GM12878 (cell line): Measurements from ENCODE around the gene CTSL. TPM values are rescaled to one million over a fixed set of nuclear protein-coding genes. Genes with fewer than 3 reads are reported as not detected.

ENCODE experiments used
- ATAC-seq: fragments of 200-7000 bp; cut with Tn5 transposase; 3 replicates; pipeline ENCODE4 v1.9.1; 2020; ENCODE audit warnings: mild to moderate bottlenecking, moderate library complexity
- BruUV-seq: library from RNA; stranded (reverse); fragments of 400-500 nt; replicated peaks from 2 replicates; lab custom pipeline; 2021; lab: Mats Ljungman, UMichigan
- CTCF ChIA-PET: fragments of 300-600 bp; sonication (Branson Sonifier 250); formaldehyde crosslinking; extraction: SDS; loops from one replicate; lab custom pipeline; 2021; ENCODE audit warnings: inconsistent platforms; lab: Yijun Ruan, JAX
- POLR2A ChIA-PET: fragments of 350-600 bp; formaldehyde crosslinking; extraction: SDS; loops from one replicate; lab custom pipeline; 2021; ENCODE audit warnings: inconsistent platforms; lab: Charles Lee
- RAD21 ChIA-PET: fragments of 300-600 bp; sonication (Branson Sonifier 250); formaldehyde crosslinking; loops from one replicate; lab custom pipeline; 2023; ENCODE audit warnings: antibody characterized with exemption; ENCODE audit not compliant: unreplicated experiment; lab: Charles Lee
- SMC1A ChIA-PET: fragments of 300-600 bp; sonication (Branson Sonifier 250); formaldehyde crosslinking; loops from one replicate; lab custom pipeline; 2023; ENCODE audit not compliant: unreplicated experiment, uncharacterized antibody; lab: Charles Lee
- DNase-seq: peaks from one replicate; pipeline ENCODE4 v3.0.0-alpha.2; 2011; ENCODE audit warnings: low read depth, low spot score
- FAIRE-seq: peaks from 3 replicates; lab custom pipeline; 2011; peaks lifted over from hg19 to GRCh38; lab: Jason Lieb, UNC
- H2AFZ ChIP-seq: 2 replicates; pipeline ENCODE4 v1.6.0; 2011; ENCODE audit warnings: low read depth, low read length, control low read depth; ENCODE audit not compliant: control insufficient read depth
- H3K27ac ChIP-seq: 2 replicates; pipeline ENCODE4 v1.5.1; 2011; ENCODE audit warnings: control low read depth; ENCODE audit not compliant: control insufficient read depth, insufficient read depth
- H3K27me3 ChIP-seq, 2 experiments: replicated peaks in 1 of 2; 2 replicates each; pipeline versions ENCODE4 v1.6.0 to v1.6.1; 2011; ENCODE audit warnings: low read length in 1 of 2; ENCODE audit not compliant: control insufficient read depth in 2 of 2, insufficient read depth in 2 of 2
- H3K36me3 ChIP-seq, 2 experiments: 2 replicates each; pipeline ENCODE4 v1.5.1; 2011; ENCODE audit warnings: low read length in 1 of 2; ENCODE audit not compliant: control insufficient read depth in 2 of 2, insufficient read depth in 2 of 2
- H3K4me1 ChIP-seq: 2 replicates; pipeline ENCODE4 v1.6.1; 2011; ENCODE audit warnings: mild to moderate bottlenecking, low read length, moderate library complexity, mixed read lengths; ENCODE audit not compliant: control insufficient read depth, insufficient read depth
- H3K4me2 ChIP-seq: 2 replicates; pipeline ENCODE4 v1.6.0; 2011; ENCODE audit warnings: control low read depth; ENCODE audit not compliant: control insufficient read depth, insufficient read depth
- H3K4me3 ChIP-seq: fragments of 200-600 bp; sonication (generic); 2 replicates; pipeline ENCODE4 v1.5.1; 2016
- H3K79me2 ChIP-seq: 2 replicates; pipeline ENCODE4 v1.6.0; 2011; ENCODE audit warnings: low read length; ENCODE audit not compliant: control insufficient read depth, insufficient read depth
- H3K9ac ChIP-seq: 2 replicates; pipeline ENCODE4 v1.8.0; 2011; ENCODE audit warnings: low read length, control low read depth, mixed read lengths; ENCODE audit not compliant: control insufficient read depth, insufficient read depth
- H3K9me3 ChIP-seq: replicated peaks from 3 replicates; pipeline ENCODE4 v1.5.1; 2011; ENCODE audit warnings: mild to moderate bottlenecking, low read length; ENCODE audit not compliant: control insufficient read depth, insufficient read depth
- H4K20me1 ChIP-seq: 2 replicates; pipeline ENCODE4 v1.6.0; 2011; ENCODE audit not compliant: control insufficient read depth, insufficient read depth
- EED ChIP-seq: sonication (generic); IDR thresholded peaks from 2 replicates; pipeline ENCODE4 v1.6.1; 2016; ENCODE audit warnings: antibody characterized with exemption, low read depth
- ELK1 ChIP-seq: IDR thresholded peaks from 2 replicates; pipeline ENCODE4 v1.6.1; 2012; ENCODE audit warnings: low read depth, low read length, improper control_type of control experiment
- IKZF2 ChIP-seq, 2 experiments: fragments of 450-650 bp; IDR thresholded peaks; 2 replicates each; pipeline ENCODE4 v1.6.1; 2017; ENCODE audit warnings: mild to moderate bottlenecking in 2 of 2, moderate library complexity in 2 of 2
- MEF2A ChIP-seq: IDR thresholded peaks from 2 replicates; pipeline ENCODE4 v1.6.1; 2011; ENCODE audit warnings: low read depth, mild to moderate bottlenecking, low read length, moderate library complexity; ENCODE audit not compliant: insufficient read depth
- NFXL1 ChIP-seq: fragments of 450-650 bp; IDR thresholded peaks from 2 replicates; pipeline ENCODE4 v1.6.1; 2017; ENCODE audit warnings: antibody characterized with exemption, mild to moderate bottlenecking, borderline replicate concordance
- NRF1 ChIP-seq: conservative IDR thresholded peaks from 2 replicates; pipeline ENCODE4 v1.6.1; 2011; ENCODE audit warnings: mild to moderate bottlenecking, low read depth, low read length, improper control_type of control experiment
- RFX5 ChIP-seq: IDR thresholded peaks from 2 replicates; pipeline ENCODE4 v1.6.1; 2011; ENCODE audit warnings: low read depth, low read length, improper control_type of control experiment
- RUNX3 ChIP-seq: IDR thresholded peaks from 2 replicates; pipeline ENCODE4 v1.6.1; 2012; ENCODE audit warnings: low read length, inconsistent platforms
- SPI1 ChIP-seq: IDR thresholded peaks from 2 replicates; pipeline ENCODE4 v1.6.1; 2011; ENCODE audit warnings: low read depth, mild to moderate bottlenecking, low read length, moderate library complexity, borderline replicate concordance; ENCODE audit not compliant: insufficient read depth
- ZNF592 ChIP-seq: fragments of 450-650 bp; IDR thresholded peaks from 2 replicates; pipeline ENCODE4 v1.6.1; 2017; ENCODE audit warnings: mild to moderate bottlenecking, moderate library complexity
- WGBS: methylation state at CpG from one replicate; pipeline ENCODE4 v1.1.6; 2016; ENCODE audit warnings: low lambda C conversion rate; ENCODE audit not compliant: insufficient replicate concordance, insufficient coverage; ENCODE audit errors: missing lambda C conversion rate; 5-methylcytosine and 5-hydroxymethylcytosine counted together
- in situ Hi-C: fragments of 300-500 bp; cut with MboI; formaldehyde crosslinking; loops from 9 replicates; pipeline ENCODE4 v1.14.3; 2018; ENCODE audit warnings: mixed read lengths
- intact Hi-C: fragments of 100-400 bp; cut with micrococcal nuclease; formaldehyde crosslinking; loops from one replicate; pipeline ENCODE4 v1.14.2; 2022; ENCODE audit not compliant: unreplicated experiment
- polyA plus RNA-seq, 11 experiments: library from polyadenylated mRNA; depleted of rRNA in 4 of 11; unstranded in 6 of 11; stranded (reverse) in 5 of 11; fragments of >200 nt; fragmentation: Nextera tagmentation in 4 of 11; fragmentation: Illumina TruSeq in 1 of 11; extraction: Ambion mirVana in 4 of 11; extraction: Trizol in 1 of 11; gene quantifications; 1 replicate in 1 of 11; 2 replicates in 10 of 11; pipeline versions ENCODE4 v1.2.1 to v1.2.3, GENCODE V29; 2011 to 2016; ENCODE audit warnings: inconsistent platforms in 2 of 11, missing spikeins in 2 of 11, low read depth in 1 of 11
- total RNA-seq, 4 experiments: library from RNA; depleted of rRNA in 3 of 4; stranded (reverse); fragments of >200 nt in 3 of 4; fragmentation: Illumina TruSeq in 1 of 4; extraction: Trizol in 1 of 4; gene quantifications; 2 replicates each; pipeline versions ENCODE4 v1.2.1 to v1.2.3, GENCODE V29; 2013 to 2021

The CTSL gene
- total and polyA plus RNA-seq, 10 of the 15 experiments (the other 5 are each of a cell fraction or from before 2014, with no cell fraction given), result 0.24 to 0.72 TPM; not detected in 8

GRCh38 chr9:87722393-87723088 lies 3.4 kb upstream of the CTSL start:
- FAIRE-seq, result no peak
- peak; percentile 61 for ATAC-seq

GRCh38 chr9:87725356-87725899 lies 491 bp upstream of the CTSL start:
- Histone ChIP-seq H2AFZ (peak overlapping the region; percentile 17; the same call in 1 of the 2 replicates), H3K79me2 (no peaks in the 10 kb centered on the region), H3K27me3 (peaks cover 1 to 8% of the 10 kb centered on the region in 2 experiments), H3K9ac (no peak overlapping the region), H3K4me2 (peak overlapping the region; percentile 86), H3K4me3 (no peak overlapping the region), H3K27ac (no peak overlapping the region), H3K9me3 (no peaks in the 10 kb centered on the region; the same call in 2 of the 3 replicates), H3K36me3 (no peaks in the 10 kb centered on the region), H4K20me1 (no peaks in the 10 kb centered on the region), H3K4me1 (no peaks in the 10 kb centered on the region; the same call in 1 of the 2 replicates)
- intact Hi-C loops, result no loop called here
- SMC1A ChIA-PET, result no interaction called here
- in situ Hi-C loops, result no loop called here
- FAIRE-seq (no peak), DNase-seq (no peak), ATAC-seq (no peak)
- POLR2A ChIA-PET, result no interaction called here
- RAD21 ChIA-PET, result no interaction called here
- no TSS peak for BruUV-seq
- CTCF ChIA-PET, result no interaction called here
- WGBS, result 48% methylated on average over 25 of the region's 25 CpGs
- TF ChIP-seq ZNF592, result no peak
- TF ChIP-seq IKZF2 (IDR thresholded peaks at IDR 0.05), result no peak
- no peak for TF ChIP-seq ELK1
- no peak for TF ChIP-seq MEF2A
- TF ChIP-seq NFXL1, result no peak
- no peak for TF ChIP-seq NRF1
- no peak for TF ChIP-seq RFX5

More at GRCh38 chr9:87722393-87723088, 3.4 kb upstream of the CTSL start:
- Histone ChIP-seq H3K79me2 (no peaks in the 10 kb centered on the region), H4K20me1 (no peaks in the 10 kb centered on the region), H3K4me2 (no peak overlapping the region), H2AFZ (no peak overlapping the region), H3K4me1 (no peaks in the 10 kb centered on the region; the same call in 1 of the 2 replicates), H3K36me3 (no peaks in the 10 kb centered on the region), H3K9me3 (no peaks in the 10 kb centered on the region; the same call in 2 of the 3 replicates), H3K27ac (no peak overlapping the region), H3K9ac (no peak overlapping the region), H3K4me3 (no peak overlapping the region), H3K27me3 (peaks cover 1 to 8% of the 10 kb centered on the region in 2 experiments)
- TF ChIP-seq RUNX3, result peak; percentile 42; the same call in 1 of the 2 replicates
- TF ChIP-seq EED, result peak; percentile 37; the same call in 1 of the 2 replicates
- no peak for TF ChIP-seq NFXL1
- peak; percentile 86 for TF ChIP-seq SPI1
- TF ChIP-seq IKZF2 (IDR thresholded peaks at IDR 0.05), result peak; percentile 16 to 27; a peak in 2 of 4 replicates
- intact Hi-C loops (no loop called here), in situ Hi-C loops (no loop called here)
- CTCF ChIA-PET, result no interaction called here
- POLR2A ChIA-PET, result no interaction called here
- SMC1A ChIA-PET, result no interaction called here
- 40% methylated on average over 5 of the region's 5 CpGs for WGBS
- RAD21 ChIA-PET, result no interaction called here
- DNase-seq, result no peak
- BruUV-seq, result no TSS peak
